Measurements from ENCODE around the gene KIAA1755.

- TF ChIP-seq CTCF (IDR thresholded peaks at IDR 0.05; ENCODE audit: poor library complexity, severe bottlenecking) (no peak), POLR2AphosphoS5 (IDR thresholded peaks at IDR 0.05) (no peak), EP300 (conservative IDR thresholded peaks at IDR 0.05; ENCODE audit: poor library complexity, severe bottlenecking) (no peak), REST (IDR thresholded peaks at IDR 0.05; ENCODE audit: borderline replicate concordance) (no peak)
Measured at GRCh38 chr20:38243709-38244020, 16.9 kb downstream of the KIAA1755 start.

All from neural cell (in vitro differentiated cells).